ENCODE data around the gene CCDC47. TPM values are rescaled to one million over a fixed set of nuclear protein-coding genes. Genes with fewer than 3 reads are reported as not detected.
"Not testable (repeated sequence)": the region's sequence is repeated elsewhere in the genome, so short reads cannot be mapped to it uniquely, and the experiment has no call there.

Gene CCDC47
- total and polyA plus RNA-seq, 8 donors: 81.6 to 111 (median 89.4) TPM

- ATAC-seq (no peak), DNase-seq (no peak)
- Histone ChIP-seq H3K36me3 (peaks cover 6 to 99% of the 10 kb centered on the region in 2 donors), H3K27me3 (no peaks in the 10 kb centered on the region), H3K4me3 (no peak overlapping the region), H3K4me1 (no peaks in the 10 kb centered on the region), H3K27ac (no peak overlapping the region), H3K9me3 (no peaks in the 10 kb centered on the region)
- no peak for TF ChIP-seq CTCF (IDR thresholded peaks at IDR 0.05)
- intact Hi-C loops (cut with DNase I): no loop called here
Measured at GRCh38 chr17:63800783-63801182, 27.4 kb upstream of the CCDC47 start.

GRCh38 chr17:63798572-63799106 lies 25.2 kb upstream of the CCDC47 start:
- Histone ChIP-seq H3K27ac (no peak overlapping the region), H3K27me3 (no peaks in the 10 kb centered on the region), H3K4me3 (no peak overlapping the region), H3K9me3 (no peaks in the 10 kb centered on the region), H3K36me3 (peaks cover 6 to 100% of the 10 kb centered on the region in 2 donors), H3K4me1 (no peaks in the 10 kb centered on the region)
- TF ChIP-seq CTCF (IDR thresholded peaks at IDR 0.05): no peak
- ATAC-seq (no peak), DNase-seq (no peak)
- intact Hi-C loops (cut with DNase I): no loop called here

- DNase-seq; H3K9me3 ChIP-seq; ATAC-seq; intact Hi-C loops (cut with DNase I); H3K4me3 ChIP-seq; H3K27ac ChIP-seq; H3K27me3 ChIP-seq; H3K4me1 ChIP-seq: not testable (repeated sequence)
- H3K36me3 ChIP-seq: peaks cover 11 to 99% of the 10 kb centered on the region in 2 donors
Measured at GRCh38 chr17:63796375-63796774, 23.0 kb upstream of the CCDC47 start.

- Histone ChIP-seq H3K4me3 (no peak overlapping the region), H3K36me3 (peaks cover 5 to 99% of the 10 kb centered on the region in 2 donors), H3K4me1 (no peaks in the 10 kb centered on the region), H3K9me3 (no peaks in the 10 kb centered on the region), H3K27me3 (no peaks in the 10 kb centered on the region), H3K27ac (no peak overlapping the region)
- ATAC-seq (no peak), DNase-seq (no peak)
- no peak for TF ChIP-seq CTCF (IDR thresholded peaks at IDR 0.05)
- intact Hi-C loops (cut with DNase I): no loop called here
Measured at GRCh38 chr17:63792055-63792729, 18.8 kb upstream of the CCDC47 start.

GRCh38 chr17:63790057-63790456 lies 16.7 kb upstream of the CCDC47 start:
- Histone ChIP-seq H3K4me3 (no peak overlapping the region), H3K27me3 (no peaks in the 10 kb centered on the region), H3K4me1 (peaks cover 0 to 3% of the 10 kb centered on the region in 2 donors), H3K27ac (no peak overlapping the region), H3K9me3 (no peaks in the 10 kb centered on the region), H3K36me3 (peaks cover 5 to 84% of the 10 kb centered on the region in 2 donors)
- intact Hi-C loops (cut with DNase I): no loop called here
- no peak for TF ChIP-seq CTCF (IDR thresholded peaks at IDR 0.05)
- no peak for DNase-seq
- no peak for ATAC-seq

Measured in left lung (tissue), 10 donors.